Measurements from ENCODE around the gene RPAP2.

The RPAP2 gene

GRCh38 chr1:92298573-92299476, at the start of gene RPAP2, which contains the start of gene GLMN (continued):
- peak; percentile 26; the same call in 1 of the 2 replicates for TF ChIP-seq INSM2 (tag by site-specific recombination; IDR thresholded peaks at IDR 0.05)
- no peak for TF ChIP-seq MYNN (tag by site-specific recombination; IDR thresholded peaks at IDR 0.05; ENCODE audit: borderline replicate concordance)
- no peak for TF ChIP-seq IKZF3 (tag by site-specific recombination; IDR thresholded peaks at IDR 0.05)
- TF ChIP-seq, protein P1, sequence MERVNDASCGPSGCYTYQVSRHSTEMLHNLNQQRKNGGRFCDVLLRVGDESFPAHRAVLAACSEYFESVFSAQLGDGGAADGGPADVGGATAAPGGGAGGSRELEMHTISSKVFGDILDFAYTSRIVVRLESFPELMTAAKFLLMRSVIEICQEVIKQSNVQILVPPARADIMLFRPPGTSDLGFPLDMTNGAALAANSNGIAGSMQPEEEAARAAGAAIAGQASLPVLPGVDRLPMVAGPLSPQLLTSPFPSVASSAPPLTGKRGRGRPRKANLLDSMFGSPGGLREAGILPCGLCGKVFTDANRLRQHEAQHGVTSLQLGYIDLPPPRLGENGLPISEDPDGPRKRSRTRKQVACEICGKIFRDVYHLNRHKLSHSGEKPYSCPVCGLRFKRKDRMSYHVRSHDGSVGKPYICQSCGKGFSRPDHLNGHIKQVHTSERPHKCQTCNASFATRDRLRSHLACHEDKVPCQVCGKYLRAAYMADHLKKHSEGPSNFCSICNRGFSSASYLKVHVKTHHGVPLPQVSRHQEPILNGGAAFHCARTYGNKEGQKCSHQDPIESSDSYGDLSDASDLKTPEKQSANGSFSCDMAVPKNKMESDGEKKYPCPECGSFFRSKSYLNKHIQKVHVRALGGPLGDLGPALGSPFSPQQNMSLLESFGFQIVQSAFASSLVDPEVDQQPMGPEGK (tag by site-specific recombination; IDR thresholded peaks at IDR 0.05), result peak; percentile 75
- no peak for TF ChIP-seq TCF7L2 (IDR thresholded peaks at IDR 0.05; ENCODE audit: borderline replicate concordance, low read depth, low read length)
- TF ChIP-seq ZSCAN16 (tag by site-specific recombination; IDR thresholded peaks at IDR 0.05), result peak; percentile 69; the same call in 1 of the 2 replicates
- TF ChIP-seq ZBTB20 (tag by site-specific recombination; IDR thresholded peaks at IDR 0.05), result peak; percentile 92
- no peak for TF ChIP-seq ZNF791 (tag by site-specific recombination; IDR thresholded peaks at IDR 0.05)
- no peak for TF ChIP-seq ELK4 (IDR thresholded peaks at IDR 0.05; ENCODE audit: borderline replicate concordance, low read depth, low read length)
- TF ChIP-seq KLF8 (tag by site-specific recombination; IDR thresholded peaks at IDR 0.05), result peak; percentile 83
- TF ChIP-seq, protein P2, sequence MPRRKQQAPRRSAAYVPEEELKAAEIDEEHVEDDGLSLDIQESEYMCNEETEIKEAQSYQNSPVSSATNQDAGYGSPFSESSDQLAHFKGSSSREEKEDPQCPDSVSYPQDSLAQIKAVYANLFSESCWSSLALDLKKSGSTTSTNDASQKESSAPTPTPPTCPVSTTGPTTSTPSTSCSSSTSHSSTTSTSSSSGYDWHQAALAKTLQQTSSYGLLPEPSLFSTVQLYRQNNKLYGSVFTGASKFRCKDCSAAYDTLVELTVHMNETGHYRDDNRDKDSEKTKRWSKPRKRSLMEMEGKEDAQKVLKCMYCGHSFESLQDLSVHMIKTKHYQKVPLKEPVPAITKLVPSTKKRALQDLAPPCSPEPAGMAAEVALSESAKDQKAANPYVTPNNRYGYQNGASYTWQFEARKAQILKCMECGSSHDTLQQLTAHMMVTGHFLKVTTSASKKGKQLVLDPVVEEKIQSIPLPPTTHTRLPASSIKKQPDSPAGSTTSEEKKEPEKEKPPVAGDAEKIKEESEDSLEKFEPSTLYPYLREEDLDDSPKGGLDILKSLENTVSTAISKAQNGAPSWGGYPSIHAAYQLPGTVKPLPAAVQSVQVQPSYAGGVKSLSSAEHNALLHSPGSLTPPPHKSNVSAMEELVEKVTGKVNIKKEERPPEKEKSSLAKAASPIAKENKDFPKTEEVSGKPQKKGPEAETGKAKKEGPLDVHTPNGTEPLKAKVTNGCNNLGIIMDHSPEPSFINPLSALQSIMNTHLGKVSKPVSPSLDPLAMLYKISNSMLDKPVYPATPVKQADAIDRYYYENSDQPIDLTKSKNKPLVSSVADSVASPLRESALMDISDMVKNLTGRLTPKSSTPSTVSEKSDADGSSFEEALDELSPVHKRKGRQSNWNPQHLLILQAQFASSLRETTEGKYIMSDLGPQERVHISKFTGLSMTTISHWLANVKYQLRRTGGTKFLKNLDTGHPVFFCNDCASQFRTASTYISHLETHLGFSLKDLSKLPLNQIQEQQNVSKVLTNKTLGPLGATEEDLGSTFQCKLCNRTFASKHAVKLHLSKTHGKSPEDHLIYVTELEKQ (tag by site-specific recombination; IDR thresholded peaks at IDR 0.05; ENCODE audit: borderline replicate concordance), result no peak
- peak; percentile 36; the same call in 1 of the 2 replicates for TF ChIP-seq ZNF391 (tag by site-specific recombination; IDR thresholded peaks at IDR 0.05; ENCODE audit: borderline replicate concordance, low read depth)
- no peak for TF ChIP-seq ZBTB21 (tag by site-specific recombination; IDR thresholded peaks at IDR 0.05)
- TF ChIP-seq YY1 (tag by site-specific recombination; IDR thresholded peaks at IDR 0.05), result peak; percentile 60
- TF ChIP-seq ZNF785 (tag by site-specific recombination; IDR thresholded peaks at IDR 0.05), result peak; percentile 48; the same call in 1 of the 2 replicates
- peak; percentile 60 for TF ChIP-seq GLIS1 (tag by site-specific recombination; IDR thresholded peaks at IDR 0.05)
- TF ChIP-seq, protein P3, sequence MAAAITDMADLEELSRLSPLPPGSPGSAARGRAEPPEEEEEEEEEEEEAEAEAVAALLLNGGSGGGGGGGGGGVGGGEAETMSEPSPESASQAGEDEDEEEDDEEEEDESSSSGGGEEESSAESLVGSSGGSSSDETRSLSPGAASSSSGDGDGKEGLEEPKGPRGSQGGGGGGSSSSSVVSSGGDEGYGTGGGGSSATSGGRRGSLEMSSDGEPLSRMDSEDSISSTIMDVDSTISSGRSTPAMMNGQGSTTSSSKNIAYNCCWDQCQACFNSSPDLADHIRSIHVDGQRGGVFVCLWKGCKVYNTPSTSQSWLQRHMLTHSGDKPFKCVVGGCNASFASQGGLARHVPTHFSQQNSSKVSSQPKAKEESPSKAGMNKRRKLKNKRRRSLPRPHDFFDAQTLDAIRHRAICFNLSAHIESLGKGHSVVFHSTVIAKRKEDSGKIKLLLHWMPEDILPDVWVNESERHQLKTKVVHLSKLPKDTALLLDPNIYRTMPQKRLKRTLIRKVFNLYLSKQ (tag by site-specific recombination; IDR thresholded peaks at IDR 0.05; ENCODE audit: borderline replicate concordance), result no peak
- no peak for TF ChIP-seq ZNF223 (tag by site-specific recombination; IDR thresholded peaks at IDR 0.05)
- no peak; the same call in 1 of the 2 replicates for TF ChIP-seq ZNF792 (tag by site-specific recombination; IDR thresholded peaks at IDR 0.05)
- peak; percentile 77 for TF ChIP-seq ZNF843 (tag by site-specific recombination; IDR thresholded peaks at IDR 0.05)
- 0 out of 2 replicates have a peak, but pooled peaks have one; percentile 18 for TF ChIP-seq OVOL3 (tag by site-specific recombination; IDR thresholded peaks at IDR 0.05)
- TF ChIP-seq ZBTB8A (tag by site-specific recombination; IDR thresholded peaks at IDR 0.05), result peak; percentile 89
- no peak for TF ChIP-seq ZNF555 (tag by site-specific recombination; conservative IDR thresholded peaks at IDR 0.05)
- TF ChIP-seq ZNF629 (tag by site-specific recombination; IDR thresholded peaks at IDR 0.05), result peak; percentile 67
- no peak for TF ChIP-seq ZNF664 (tag by site-specific recombination; IDR thresholded peaks at IDR 0.05)
- TF ChIP-seq ZFHX2 (tag by site-specific recombination; conservative IDR thresholded peaks at IDR 0.05), result no peak; the same call in 1 of the 2 replicates
- TF ChIP-seq KLF16 (tag by site-specific recombination; IDR thresholded peaks at IDR 0.05), result no peak; the same call in 1 of the 2 replicates
- peak; percentile 88 for TF ChIP-seq ZNF449 (tag by site-specific recombination; IDR thresholded peaks at IDR 0.05)

Measured in HEK293 (cell line).